Activated B cell treated with CpG ODN at 0.5 μM for 24 hours (primary cell): ENCODE measurements around the gene UGT1A10. TPM values are rescaled to one million over a fixed set of nuclear protein-coding genes. Genes with fewer than 3 reads are reported as not detected.

Source experiments
- ATAC-seq: fragments of 200-7000 bp; cut with Tn5 transposase; one replicate; pipeline ENCODE4 v1.10.0; 2021; ENCODE audit warnings: low read depth, mild to moderate bottlenecking, moderate library complexity
- CTCF ChIA-PET: fragments of 350-600 bp; sonication (Branson Sonifier 250); formaldehyde crosslinking; loops from one replicate; lab custom pipeline; 2021; ENCODE audit warnings: antibody characterized with exemption; lab: Charles Lee
- POLR2A ChIA-PET: fragments of 350-600 bp; sonication (Branson Sonifier 250); formaldehyde crosslinking; loops from one replicate; lab custom pipeline; 2021; ENCODE audit warnings: antibody characterized with exemption; lab: Charles Lee
- DNase-seq: peaks from one replicate; pipeline ENCODE4 v3.0.0; 2022
- H3K27ac Mint-ChIP-seq: one replicate; pipeline ENCODE4 v1.8.0; 2020; ENCODE audit warnings: mixed read lengths
- H3K27me3 Mint-ChIP-seq: one replicate; pipeline ENCODE4 v1.8.0; 2021; ENCODE audit warnings: mixed read lengths
- H3K36me3 Mint-ChIP-seq: one replicate; pipeline ENCODE4 v1.8.0; 2021; ENCODE audit warnings: low read depth, mixed read lengths
- H3K4me1 Mint-ChIP-seq: one replicate; pipeline ENCODE4 v1.8.0; 2021; ENCODE audit warnings: mixed read lengths
- H3K4me3 Mint-ChIP-seq: one replicate; pipeline ENCODE4 v1.8.0; 2020; ENCODE audit warnings: mild to moderate bottlenecking, mixed read lengths
- H3K9me3 Mint-ChIP-seq: one replicate; pipeline ENCODE4 v1.8.0; 2020; ENCODE audit warnings: mixed read lengths
- CTCF ChIP-seq: fragments of 200-600 bp; IDR thresholded peaks from one replicate; pipeline ENCODE4 v1.8.0; 2022; ENCODE audit warnings: antibody characterized with exemption, mild to moderate bottlenecking
- intact Hi-C: fragments of 100-400 bp; cut with micrococcal nuclease; formaldehyde crosslinking; loops from one replicate; pipeline ENCODE4 v1.15.1; 2024
- total RNA-seq: library from RNA; stranded (reverse); gene quantifications from 2 replicates; pipeline ENCODE4 v1.2.3, GENCODE V29; 2022

UGT1A10 gene
- total RNA-seq, 1 donor from 2014 or later: not detected

DNA sequence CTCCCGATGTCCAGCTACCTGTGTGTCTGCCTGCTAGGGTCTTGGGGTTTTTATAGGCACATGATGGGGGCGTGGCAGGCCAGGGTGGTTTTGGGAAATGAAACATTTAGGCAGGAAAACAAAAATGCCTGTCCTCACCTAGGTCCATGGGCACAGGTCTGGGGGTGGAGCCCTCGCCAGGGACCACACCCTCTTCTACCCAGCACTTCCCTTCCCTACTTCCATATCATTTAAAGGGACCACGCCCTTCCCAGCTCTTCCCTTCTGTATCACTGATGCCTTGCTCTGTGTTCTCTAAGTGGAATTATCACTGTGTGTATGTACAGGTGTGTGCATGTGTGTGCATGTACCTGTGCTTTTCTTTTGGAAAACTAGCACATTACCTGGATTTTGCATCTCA is 130.2 kb downstream of the UGT1A10 start:
- Mint-ChIP-seq H3K4me1 (no peaks in the 10 kb centered on the region), H3K27ac (no peak overlapping the region), H3K9me3 (no peaks in the 10 kb centered on the region), H3K27me3 (peaks cover 21% of the 10 kb centered on the region), H3K36me3 (no peaks in the 10 kb centered on the region), H3K4me3 (no peak overlapping the region)
- CTCF ChIA-PET: no interaction called here
- DNase-seq: no peak
- ATAC-seq: no peak
- intact Hi-C loops: no loop called here
- POLR2A ChIA-PET: no interaction called here
- no peak for TF ChIP-seq CTCF

- ATAC-seq (no peak), DNase-seq (no peak)
- intact Hi-C loops: no loop called here
- CTCF ChIA-PET: no interaction called here
- no peaks in the 10 kb centered on the region for H3K4me1 Mint-ChIP-seq
- H3K36me3 Mint-ChIP-seq: no peaks in the 10 kb centered on the region
- H3K27me3 Mint-ChIP-seq: peaks cover 21% of the 10 kb centered on the region
- H3K4me3 Mint-ChIP-seq: no peak overlapping the region
- POLR2A ChIA-PET: no interaction called here
- H3K27ac Mint-ChIP-seq: no peak overlapping the region
- H3K9me3 Mint-ChIP-seq: no peaks in the 10 kb centered on the region
- TF ChIP-seq CTCF: no peak
These were observed 131.8 kb downstream of the UGT1A10 start for GRCh38 chr2:233768076-233768475.

- TF ChIP-seq CTCF: no peak
- Mint-ChIP-seq H3K4me1 (no peaks in the 10 kb centered on the region), H3K27ac (no peak overlapping the region), H3K27me3 (peaks cover 21% of the 10 kb centered on the region), H3K4me3 (no peak overlapping the region), H3K9me3 (no peaks in the 10 kb centered on the region), H3K36me3 (no peaks in the 10 kb centered on the region)
- no peak for ATAC-seq
- DNase-seq: no peak
- CTCF ChIA-PET: no interaction called here
- POLR2A ChIA-PET: no interaction called here
- intact Hi-C loops: no loop called here
These were observed 133.0 kb downstream of the UGT1A10 start for GRCh38 chr2:233769260-233769659.

DNA sequence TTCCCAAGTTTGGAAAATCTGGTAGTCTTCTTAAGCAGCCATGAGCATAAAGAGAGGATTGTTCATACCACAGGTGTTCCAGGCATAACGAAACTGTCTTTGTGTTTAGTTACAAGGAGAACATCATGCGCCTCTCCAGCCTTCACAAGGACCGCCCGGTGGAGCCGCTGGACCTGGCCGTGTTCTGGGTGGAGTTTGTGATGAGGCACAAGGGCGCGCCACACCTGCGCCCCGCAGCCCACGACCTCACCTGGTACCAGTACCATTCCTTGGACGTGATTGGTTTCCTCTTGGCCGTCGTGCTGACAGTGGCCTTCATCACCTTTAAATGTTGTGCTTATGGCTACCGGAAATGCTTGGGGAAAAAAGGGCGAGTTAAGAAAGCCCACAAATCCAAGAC is 135.9 kb downstream of the UGT1A10 start:
- TF ChIP-seq CTCF: no peak
- Mint-ChIP-seq H3K36me3 (no peaks in the 10 kb centered on the region), H3K27ac (no peak overlapping the region), H3K9me3 (peaks cover 10% of the 10 kb centered on the region), H3K4me1 (no peaks in the 10 kb centered on the region), H3K27me3 (peaks cover 22% of the 10 kb centered on the region), H3K4me3 (no peak overlapping the region)
- ChIA-PET CTCF (no interaction called here), POLR2A (no interaction called here)
- no peak for DNase-seq
- no peak for ATAC-seq
- intact Hi-C loops: no loop called here

DNA sequence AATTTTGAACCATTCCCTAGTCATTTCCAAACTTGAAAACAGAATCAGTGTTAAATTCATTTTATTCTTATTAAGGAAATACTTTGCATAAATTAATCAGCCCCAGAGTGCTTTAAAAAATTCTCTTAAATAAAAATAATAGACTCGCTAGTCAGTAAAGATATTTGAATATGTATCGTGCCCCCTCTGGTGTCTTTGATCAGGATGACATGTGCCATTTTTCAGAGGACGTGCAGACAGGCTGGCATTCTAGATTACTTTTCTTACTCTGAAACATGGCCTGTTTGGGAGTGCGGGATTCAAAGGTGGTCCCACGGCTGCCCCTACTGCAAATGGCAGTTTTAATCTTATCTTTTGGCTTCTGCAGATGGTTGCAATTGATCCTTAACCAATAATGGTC is 136.3 kb downstream of the UGT1A10 start:
- DNase-seq (no peak), ATAC-seq (no peak)
- peaks cover 12% of the 10 kb centered on the region for H3K9me3 Mint-ChIP-seq
- POLR2A ChIA-PET: no interaction called here
- no peak for TF ChIP-seq CTCF
- H3K27ac Mint-ChIP-seq: no peak overlapping the region
- intact Hi-C loops: no loop called here
- no peak overlapping the region for H3K4me3 Mint-ChIP-seq
- H3K36me3 Mint-ChIP-seq: no peaks in the 10 kb centered on the region
- CTCF ChIA-PET: no interaction called here
- H3K4me1 Mint-ChIP-seq: no peaks in the 10 kb centered on the region
- peaks cover 22% of the 10 kb centered on the region for H3K27me3 Mint-ChIP-seq
